AG08395 (cell line): ENCODE results near the gene EFNA2.
"Not testable (repeated sequence)": the region's sequence is repeated elsewhere in the genome, so short reads cannot be mapped to it uniquely, and the experiment has no call there.

ENCODE experiments used
- DNase-seq: peaks from one replicate; pipeline ENCODE4 v3.0.0; 2012; ENCODE audit warnings: mixed read lengths, low spot score

The EFNA2 gene

DNA sequence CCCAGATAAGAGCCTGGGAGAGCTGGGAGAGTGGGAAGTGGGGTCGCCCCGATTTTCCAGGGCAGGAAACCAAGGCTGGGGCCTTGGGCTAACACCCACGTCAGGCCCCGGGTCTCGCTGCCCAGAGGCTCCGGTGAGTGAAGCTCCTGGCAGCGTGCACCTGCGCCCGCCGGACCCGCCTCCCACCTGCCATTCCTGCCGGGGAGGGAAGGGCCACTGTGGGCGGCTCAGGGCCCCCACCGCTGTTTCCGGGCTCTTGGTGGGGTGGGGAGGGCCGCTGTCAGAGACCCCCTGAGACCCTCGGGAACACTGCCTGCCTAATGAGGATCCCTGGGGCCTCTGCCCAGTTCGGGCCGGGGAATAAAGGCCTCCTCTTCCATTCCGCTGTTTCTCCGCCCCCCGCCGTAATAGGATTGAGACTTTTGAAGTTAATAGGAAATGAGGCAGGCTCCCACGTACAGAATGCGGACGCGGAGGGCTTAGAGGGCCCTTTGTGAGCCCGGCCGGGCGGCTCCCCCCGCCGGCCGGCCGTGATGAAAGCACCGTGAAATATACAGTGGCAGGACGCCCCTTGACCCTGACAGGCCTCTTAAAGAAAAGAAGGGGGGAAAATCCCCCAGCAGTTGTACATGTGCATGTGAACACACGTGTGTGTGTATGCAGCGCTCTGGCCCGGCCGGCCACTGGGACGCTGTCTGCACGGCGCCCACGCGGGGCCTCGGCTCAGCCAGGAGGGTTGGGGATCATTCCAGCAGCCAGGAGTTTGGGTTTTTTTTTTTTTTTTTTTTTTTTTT is 33.2 kb downstream of the EFNA2 start:
- no peak for DNase-seq

- not testable (repeated sequence) for DNase-seq
Measured at GRCh38 chr19:1320282-1320650, 34.6 kb downstream of the EFNA2 start.

- DNase-seq, result no peak
Measured at GRCh38 chr19:1321539-1321938, 35.9 kb downstream of the EFNA2 start.

- no peak for DNase-seq
Measured at GRCh38 chr19:1322198-1322981, 36.7 kb downstream of the EFNA2 start.

GRCh38 chr19:1324249-1324805 is 38.7 kb downstream of the EFNA2 start:
- DNase-seq, result no peak

- DNase-seq, result peak; percentile 80
Measured at GRCh38 chr19:1324806-1325567, 39.3 kb downstream of the EFNA2 start.

GRCh38 chr19:1325568-1326294 is 40.1 kb downstream of the EFNA2 start:
- DNase-seq, result no peak

- DNase-seq, result no peak
Measured at GRCh38 chr19:1327125-1327524, 41.5 kb downstream of the EFNA2 start.

GRCh38 chr19:1332208-1332607 is 46.5 kb downstream of the EFNA2 start:
- not testable (repeated sequence) for DNase-seq

- no peak for DNase-seq
Measured at GRCh38 chr19:1336079-1336684, 50.5 kb downstream of the EFNA2 start.

GRCh38 chr19:1340681-1341469 is 55.2 kb downstream of the EFNA2 start:
- DNase-seq, result no peak

DNA sequence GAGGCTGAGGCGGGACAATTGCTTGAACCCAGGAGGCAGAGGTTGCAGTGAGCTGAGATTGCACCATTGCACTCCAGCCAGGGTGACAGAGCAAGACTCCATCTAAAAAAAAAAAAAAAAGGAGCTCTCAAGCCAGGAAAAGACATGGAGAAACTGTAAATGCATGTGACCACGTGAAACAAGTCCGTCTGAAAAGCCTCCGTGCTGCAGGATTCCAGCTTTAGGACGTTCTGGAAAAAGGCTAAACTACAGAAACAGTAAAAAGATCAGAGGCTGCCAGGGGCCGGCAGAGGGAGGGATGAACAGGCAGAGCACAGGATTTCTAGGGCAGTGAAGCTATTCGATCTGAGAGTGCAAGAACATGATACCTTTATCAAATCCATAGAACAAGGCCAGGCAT is 57.4 kb downstream of the EFNA2 start:
- no peak for DNase-seq

DNA sequence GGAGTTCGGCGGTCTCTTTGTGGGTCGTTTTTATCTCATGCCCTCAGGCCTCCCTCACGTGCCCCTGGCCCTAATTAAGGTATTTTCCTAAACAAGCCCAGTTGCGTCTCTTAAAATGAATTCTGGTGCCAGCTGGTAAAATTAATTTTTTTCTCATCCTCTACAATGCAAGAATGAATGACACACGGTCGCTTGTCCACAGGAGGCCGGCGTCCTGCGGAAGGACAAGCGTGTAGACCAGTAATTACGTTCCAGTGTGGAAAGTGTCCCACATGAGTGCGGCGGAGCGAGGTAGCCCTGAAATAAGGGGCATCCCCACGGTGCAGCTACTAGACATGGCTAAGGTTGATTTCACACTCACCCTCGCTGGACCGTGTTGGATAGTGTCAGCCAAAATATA is 63.5 kb downstream of the EFNA2 start:
- DNase-seq, result no peak

DNA sequence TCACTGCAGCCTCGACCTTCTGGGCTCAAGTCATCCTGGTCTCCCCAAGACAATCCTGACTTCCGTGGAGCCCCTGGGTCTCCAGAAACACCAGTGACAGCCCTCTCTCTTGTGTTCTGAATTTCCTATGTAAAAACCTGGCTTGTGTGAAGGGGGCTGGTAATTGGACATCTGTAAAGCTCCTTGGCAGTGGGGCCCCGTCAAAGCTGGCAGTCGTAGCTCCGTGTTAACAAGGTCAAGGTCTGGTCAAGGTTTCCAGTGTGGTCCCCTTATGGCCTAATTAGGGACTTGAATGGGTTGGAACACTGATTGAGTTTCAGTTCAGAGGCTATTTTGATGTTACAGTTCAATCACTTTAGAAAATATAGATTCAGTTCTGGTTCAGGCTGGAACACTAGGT is 65.2 kb downstream of the EFNA2 start:
- no peak for DNase-seq
